Neural progenitor cell (in vitro differentiated cells): ENCODE results near the gene RTN4RL2. TPM values are rescaled to one million over a fixed set of nuclear protein-coding genes. Genes with fewer than 3 reads are reported as not detected.

Experiments
- DNase-seq: peaks from one replicate; pipeline ENCODE4 v3.0.0-alpha.2; 2016; ENCODE audit warnings: low spot score
- H2AFZ ChIP-seq: fragments of 200-600 bp; sonication (generic); replicated peaks from 2 replicates; pipeline ENCODE4 v1.6.1; 2016; ENCODE audit warnings: antibody characterized with exemption
- H3F3A ChIP-seq: fragments of 200-600 bp; sonication (generic); 2 replicates; pipeline ENCODE4 v1.6.1; 2016; ENCODE audit warnings: antibody characterized with exemption, low read depth
- H3K27ac ChIP-seq: fragments of 200-600 bp; sonication (generic); 2 replicates; pipeline ENCODE4 v1.5.1; 2016; ENCODE audit warnings: mild to moderate bottlenecking
- H3K27me3 ChIP-seq: fragments of 200-600 bp; sonication (generic); 2 replicates; pipeline ENCODE4 v1.6.1; 2016; ENCODE audit warnings: mild to moderate bottlenecking, moderate library complexity
- H3K36me3 ChIP-seq: fragments of 200-600 bp; sonication (generic); 2 replicates; pipeline ENCODE4 v1.5.1; 2016
- H3K4me1 ChIP-seq: fragments of 200-600 bp; sonication (generic); 2 replicates; pipeline ENCODE4 v1.6.1; 2016; ENCODE audit warnings: mixed run types
- H3K4me2 ChIP-seq: fragments of 200-600 bp; sonication (generic); 2 replicates; pipeline ENCODE4 v1.6.1; 2016
- H3K4me3 ChIP-seq: fragments of 200-600 bp; sonication (generic); 2 replicates; pipeline ENCODE4 v1.5.1; 2016
- H3K79me2 ChIP-seq: fragments of 200-600 bp; sonication (generic); 2 replicates; pipeline ENCODE4 v1.6.1; 2016; ENCODE audit warnings: low read depth
- H3K9ac ChIP-seq: fragments of 200-600 bp; sonication (generic); 2 replicates; pipeline ENCODE4 v1.6.1; 2016
- H3K9me3 ChIP-seq: fragments of 200-600 bp; sonication (generic); 2 replicates; pipeline ENCODE4 v1.5.1; 2016; ENCODE audit warnings: low read depth
- H4K20me1 ChIP-seq: fragments of 200-600 bp; sonication (generic); 2 replicates; pipeline ENCODE4 v1.6.1; 2016; ENCODE audit warnings: low read depth
- H3K27ac Mint-ChIP-seq: 3 replicates; pipeline ENCODE4 v1.8.0; 2021; ENCODE audit warnings: mixed read lengths
- H3K27me3 Mint-ChIP-seq: 2 replicates; pipeline ENCODE4 v1.8.0; 2022; ENCODE audit warnings: low read depth, mild to moderate bottlenecking, inconsistent platforms, moderate library complexity, mixed read lengths; ENCODE audit not compliant: insufficient read depth
- H3K36me3 Mint-ChIP-seq: 3 replicates; pipeline ENCODE4 v1.8.0; 2021; ENCODE audit warnings: mixed read lengths
- H3K4me1 Mint-ChIP-seq: 3 replicates; pipeline ENCODE4 v1.8.0; 2021; ENCODE audit warnings: mixed read lengths
- H3K4me3 Mint-ChIP-seq: 3 replicates; pipeline ENCODE4 v1.8.0; 2021; ENCODE audit warnings: mild to moderate bottlenecking, moderate library complexity, mixed read lengths
- H3K9me3 Mint-ChIP-seq: 3 replicates; pipeline ENCODE4 v1.8.0; 2020; ENCODE audit warnings: mixed read lengths
- EZH2 ChIP-seq: fragments of 200-600 bp; sonication (generic); IDR thresholded peaks from 2 replicates; pipeline ENCODE4 v1.6.1; 2017; ENCODE audit warnings: antibody characterized with exemption, mild to moderate bottlenecking, moderate library complexity
- EZH2phosphoT487 ChIP-seq: fragments of 200-600 bp; sonication (generic); IDR thresholded peaks from 2 replicates; pipeline ENCODE4 v1.6.1; 2017; ENCODE audit warnings: antibody characterized with exemption
- total RNA-seq: library from RNA; depleted of rRNA; stranded (reverse); fragments of >200 nt; gene quantifications from 2 replicates; pipeline ENCODE4 v1.2.3, GENCODE V29; 2015; ENCODE audit warnings: low replicate concordance
- TF ChIP-seq, protein P1 (sequence below): fragments of 200-600 bp; sonication (generic); IDR thresholded peaks from 2 replicates; pipeline ENCODE4 v1.5.1; 2017; ENCODE audit warnings: antibody characterized with exemption, mild to moderate bottlenecking

The RTN4RL2 gene
- total RNA-seq, 1 donor from 2014 or later = 0.13 TPM

DNA sequence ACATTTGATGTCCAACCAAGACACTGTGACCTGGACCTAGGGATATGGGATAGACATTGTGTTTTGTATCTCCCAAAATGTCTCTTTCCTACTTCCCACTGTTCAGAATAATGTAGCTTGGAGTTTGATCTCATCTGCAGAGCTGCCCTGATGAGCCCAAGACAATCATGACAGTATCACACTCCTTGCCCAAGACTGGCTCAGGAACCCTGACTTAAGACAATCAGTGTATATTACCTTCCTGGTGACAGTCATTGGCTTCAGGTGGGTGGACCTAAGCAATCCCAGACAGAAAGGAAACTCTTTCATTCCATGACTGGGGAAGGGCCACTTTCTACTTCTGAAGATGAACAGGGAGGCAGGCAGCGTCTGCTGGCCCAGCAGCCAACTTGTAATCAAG, 14.3 kb upstream of the RTN4RL2 start:
- no peak for DNase-seq
- H3K9me3 ChIP-seq = no peaks in the 10 kb centered on the region
- H3K4me3 ChIP-seq = no peak overlapping the region
- H4K20me1 ChIP-seq = no peaks in the 10 kb centered on the region
- Mint-ChIP-seq H3K36me3 (no peaks in the 10 kb centered on the region), H3K4me1 (no peaks in the 10 kb centered on the region), H3K27me3 (peaks cover 14% of the 10 kb centered on the region), H3K4me3 (no peak overlapping the region), H3K27ac (no peak overlapping the region), H3K9me3 (no peaks in the 10 kb centered on the region)
- TF ChIP-seq EZH2 (no peak), EZH2phosphoT487 (no peak)
- TF ChIP-seq, protein P1, sequence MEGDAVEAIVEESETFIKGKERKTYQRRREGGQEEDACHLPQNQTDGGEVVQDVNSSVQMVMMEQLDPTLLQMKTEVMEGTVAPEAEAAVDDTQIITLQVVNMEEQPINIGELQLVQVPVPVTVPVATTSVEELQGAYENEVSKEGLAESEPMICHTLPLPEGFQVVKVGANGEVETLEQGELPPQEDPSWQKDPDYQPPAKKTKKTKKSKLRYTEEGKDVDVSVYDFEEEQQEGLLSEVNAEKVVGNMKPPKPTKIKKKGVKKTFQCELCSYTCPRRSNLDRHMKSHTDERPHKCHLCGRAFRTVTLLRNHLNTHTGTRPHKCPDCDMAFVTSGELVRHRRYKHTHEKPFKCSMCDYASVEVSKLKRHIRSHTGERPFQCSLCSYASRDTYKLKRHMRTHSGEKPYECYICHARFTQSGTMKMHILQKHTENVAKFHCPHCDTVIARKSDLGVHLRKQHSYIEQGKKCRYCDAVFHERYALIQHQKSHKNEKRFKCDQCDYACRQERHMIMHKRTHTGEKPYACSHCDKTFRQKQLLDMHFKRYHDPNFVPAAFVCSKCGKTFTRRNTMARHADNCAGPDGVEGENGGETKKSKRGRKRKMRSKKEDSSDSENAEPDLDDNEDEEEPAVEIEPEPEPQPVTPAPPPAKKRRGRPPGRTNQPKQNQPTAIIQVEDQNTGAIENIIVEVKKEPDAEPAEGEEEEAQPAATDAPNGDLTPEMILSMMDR = no peak
- H3K4me2 ChIP-seq = no peak overlapping the region
- H3K4me1 ChIP-seq = no peaks in the 10 kb centered on the region
- H3K9ac ChIP-seq = no peak overlapping the region
- no peak overlapping the region for H2AFZ ChIP-seq
- no peak overlapping the region for H3K27ac ChIP-seq
- no peaks in the 10 kb centered on the region for H3F3A ChIP-seq
- H3K27me3 ChIP-seq = peaks cover 35% of the 10 kb centered on the region
- no peaks in the 10 kb centered on the region for H3K79me2 ChIP-seq
- H3K36me3 ChIP-seq = no peaks in the 10 kb centered on the region

DNA sequence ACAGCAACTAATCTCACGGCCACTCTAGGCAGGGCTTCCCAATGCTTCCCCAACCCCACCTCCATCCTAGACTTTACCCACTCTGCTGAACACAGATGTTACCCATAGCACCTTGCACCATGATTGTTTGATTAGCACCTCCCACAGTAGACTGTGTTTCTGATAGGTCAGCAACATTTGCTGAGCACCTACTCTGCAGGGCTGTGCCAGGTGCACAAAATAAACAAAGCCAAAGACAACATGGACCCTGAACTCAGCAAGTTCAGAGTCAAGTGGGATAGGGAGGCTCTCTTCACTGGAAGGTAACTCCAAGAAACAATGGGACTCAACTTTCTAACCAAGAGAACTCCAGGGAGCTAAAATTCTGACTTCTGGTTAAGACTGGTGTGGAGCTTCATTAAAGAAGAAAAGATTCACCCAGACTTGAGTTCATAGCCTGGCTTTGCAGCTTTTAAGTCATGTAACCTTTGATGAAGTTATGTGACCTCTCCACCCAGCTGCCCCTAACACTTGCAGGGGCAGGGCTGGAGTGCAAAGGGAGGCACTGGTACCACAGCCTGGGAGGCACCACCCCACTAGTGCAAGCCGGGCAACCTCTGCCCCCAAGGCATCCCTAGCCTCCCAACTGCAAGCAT, 6.7 kb upstream of the RTN4RL2 start:
- peaks cover 10% of the 10 kb centered on the region for H3K4me1 Mint-ChIP-seq
- Histone ChIP-seq H3K4me3 (no peak overlapping the region), H3K79me2 (no peaks in the 10 kb centered on the region), H3K36me3 (no peaks in the 10 kb centered on the region), H3K9me3 (no peaks in the 10 kb centered on the region), H3K4me1 (no peaks in the 10 kb centered on the region), H3K27me3 (peaks cover 92% of the 10 kb centered on the region), H3F3A (no peaks in the 10 kb centered on the region), H4K20me1 (no peaks in the 10 kb centered on the region), H3K27ac (no peak overlapping the region), H3K9ac (no peak overlapping the region), H2AFZ (no peak overlapping the region), H3K4me2 (no peak overlapping the region)
- no peak overlapping the region for H3K4me3 Mint-ChIP-seq
- peaks cover 34% of the 10 kb centered on the region for H3K27me3 Mint-ChIP-seq
- TF ChIP-seq, protein P1 = no peak
- TF ChIP-seq EZH2 = no peak
- TF ChIP-seq EZH2phosphoT487 = no peak
- H3K27ac Mint-ChIP-seq = no peak overlapping the region
- H3K9me3 Mint-ChIP-seq = no peaks in the 10 kb centered on the region
- no peak for DNase-seq
- no peaks in the 10 kb centered on the region for H3K36me3 Mint-ChIP-seq

DNA sequence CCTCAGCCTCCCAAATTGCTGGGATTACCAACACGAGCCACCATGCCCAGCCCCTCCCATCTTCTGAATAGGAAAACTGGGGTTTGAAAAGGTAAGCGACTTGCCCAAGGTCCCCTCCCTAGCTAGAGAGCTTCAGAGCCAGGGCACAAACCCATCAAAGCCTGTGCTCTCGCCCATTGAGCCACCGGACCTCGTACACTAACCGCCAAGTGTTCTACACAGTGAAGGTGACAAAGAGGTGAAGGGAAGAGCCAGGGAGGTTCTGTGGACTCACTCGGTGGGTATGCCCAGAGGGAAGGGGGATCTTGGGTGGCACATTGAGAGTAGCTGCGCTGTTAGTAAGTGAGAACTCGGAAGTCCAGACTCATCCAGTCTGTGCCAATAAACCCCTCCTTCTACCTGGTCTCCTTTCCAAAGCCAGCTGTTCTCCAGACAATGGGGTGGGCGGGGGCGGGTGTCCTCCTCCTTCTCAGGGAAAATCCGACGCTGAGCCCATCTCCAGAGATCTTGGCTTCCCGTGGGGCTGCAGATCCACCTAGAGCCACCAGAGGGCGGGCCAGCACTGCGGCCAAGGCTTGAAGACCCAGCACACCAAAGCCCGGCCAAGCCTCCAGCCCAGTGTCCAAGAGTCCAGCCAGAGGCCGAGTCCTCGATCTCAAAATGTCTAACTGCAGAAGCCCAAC, 3.2 kb upstream of the RTN4RL2 start:
- no peak for TF ChIP-seq EZH2
- TF ChIP-seq, protein P1 = peak; percentile 98
- no peaks in the 10 kb centered on the region for H3K36me3 Mint-ChIP-seq
- H3K4me1 ChIP-seq = peaks cover 18% of the 10 kb centered on the region
- peak; percentile 93 for DNase-seq
- peaks cover 21% of the 10 kb centered on the region for H3K4me1 Mint-ChIP-seq
- peaks cover 5% of the 10 kb centered on the region for H4K20me1 ChIP-seq
- peaks cover 43% of the 10 kb centered on the region for H3K27me3 Mint-ChIP-seq
- no peak overlapping the region for H2AFZ ChIP-seq
- H3K36me3 ChIP-seq = no peaks in the 10 kb centered on the region
- no peak overlapping the region for H3K27ac Mint-ChIP-seq
- H3K9ac ChIP-seq = no peak overlapping the region
- H3K4me3 Mint-ChIP-seq = peak overlapping the region; percentile 56
- H3K4me2 ChIP-seq = peak overlapping the region; percentile 98
- H3F3A ChIP-seq = no peaks in the 10 kb centered on the region
- no peak overlapping the region for H3K27ac ChIP-seq
- peak overlapping the region; percentile 7 for H3K4me3 ChIP-seq
- H3K9me3 ChIP-seq = no peaks in the 10 kb centered on the region
- peaks cover 99% of the 10 kb centered on the region for H3K27me3 ChIP-seq
- no peaks in the 10 kb centered on the region for H3K79me2 ChIP-seq
- no peaks in the 10 kb centered on the region for H3K9me3 Mint-ChIP-seq
